Measurements from ENCODE around the gene RABGEF1.
"Not testable (repeated sequence)": the region's sequence is repeated elsewhere in the genome, so short reads cannot be mapped to it uniquely, and the experiment has no call there.

Gene RABGEF1

GRCh38 chr7:66768865-66769832 lies 28.6 kb downstream of the RABGEF1 start:
- POLR2A ChIA-PET: no interaction called here
- no peak for DNase-seq (ENCODE audit: low read depth, low spot score)
- CTCF ChIA-PET: interaction anchor here (1.0 to 1.1 kb wide), 2 partner anchors 8 to 9 kb away, joined by 3 read pairs; no protein-coding TSS in a partner anchor
- no peak overlapping the region for H3K4me3 ChIP-seq (ENCODE audit: low read depth, low read length)
- TF ChIP-seq CTCF (IDR thresholded peaks at IDR 0.05; ENCODE audit: insufficient read depth, low read length, missing control alignments): no peak

- DNase-seq (ENCODE audit: low read depth, low spot score): no peak
- POLR2A ChIA-PET: no interaction called here
- CTCF ChIA-PET: interaction anchor here (1.1 kb wide), 1 partner anchor 9 kb away, joined by 3 read pairs; no protein-coding TSS in a partner anchor
- H3K4me3 ChIP-seq (ENCODE audit: low read depth, low read length): no peak overlapping the region
- no peak for TF ChIP-seq CTCF (IDR thresholded peaks at IDR 0.05; ENCODE audit: insufficient read depth, low read length, missing control alignments)
These were observed 29.4 kb downstream of the RABGEF1 start for GRCh38 chr7:66769833-66770512.

- POLR2A ChIA-PET: no interaction called here
- CTCF ChIA-PET: no interaction called here
- TF ChIP-seq CTCF (IDR thresholded peaks at IDR 0.05; ENCODE audit: insufficient read depth, low read length, missing control alignments): no peak
- H3K4me3 ChIP-seq (ENCODE audit: low read depth, low read length): no peak overlapping the region
- no peak for DNase-seq (ENCODE audit: low read depth, low spot score)
These were observed 31.3 kb downstream of the RABGEF1 start for GRCh38 chr7:66771795-66772194.

- CTCF ChIA-PET; DNase-seq (ENCODE audit: low read depth, low spot score); POLR2A ChIA-PET; H3K4me3 ChIP-seq (ENCODE audit: low read depth, low read length): not testable (repeated sequence)
These were observed 33.2 kb downstream of the RABGEF1 start for GRCh38 chr7:66773744-66774143.

- CTCF ChIA-PET: interaction anchor here (0.9 kb wide), 1 partner anchor 8 kb away, joined by 3 read pairs; no protein-coding TSS in a partner anchor
- DNase-seq (ENCODE audit: low read depth, low spot score); H3K4me3 ChIP-seq (ENCODE audit: low read depth, low read length); POLR2A ChIA-PET: not testable (repeated sequence)
These were observed 35.9 kb downstream of the RABGEF1 start for GRCh38 chr7:66776383-66776782.

GRCh38 chr7:66776800-66777442 lies 36.4 kb downstream of the RABGEF1 start:
- ChIA-PET POLR2A (no interaction called here), CTCF (interaction anchor here (0.9 kb wide), 1 partner anchor 9 kb away, joined by 3 read pairs; no protein-coding TSS in a partner anchor)
- H3K4me3 ChIP-seq (ENCODE audit: low read depth, low read length): no peak overlapping the region
- no peak for TF ChIP-seq CTCF (IDR thresholded peaks at IDR 0.05; ENCODE audit: insufficient read depth, low read length, missing control alignments)
- no peak for DNase-seq (ENCODE audit: low read depth, low spot score)

- DNase-seq (ENCODE audit: low read depth, low spot score): peak; percentile 40
- CTCF ChIA-PET: interaction anchor here (1.2 to 1.6 kb wide), 2 partner anchors 9 to 32 kb away, joined by 3 read pairs; no protein-coding TSS in a partner anchor
- no peak for TF ChIP-seq CTCF (IDR thresholded peaks at IDR 0.05; ENCODE audit: insufficient read depth, low read length, missing control alignments)
- POLR2A ChIA-PET: interaction anchor here (0.6 kb wide), 1 partner anchor 33 kb away, joined by 4 read pairs; no protein-coding TSS in a partner anchor
- no peak overlapping the region for H3K4me3 ChIP-seq (ENCODE audit: low read depth, low read length)
These were observed 37.7 kb downstream of the RABGEF1 start for GRCh38 chr7:66778201-66778600.
